Left lung (tissue), 10 donors: ENCODE results near the gene BHLHE40. TPM values are rescaled to one million over a fixed set of nuclear protein-coding genes. Genes with fewer than 3 reads are reported as not detected.

ENCODE experiments used
- ATAC-seq: fragments of 200-7000 bp; cut with Tn5 transposase; one replicate; pipeline ENCODE4 v1.9.1; 2020; ENCODE audit warnings: moderate library complexity
- DNase-seq, 4 donors: peaks; one replicate each; pipeline ENCODE4 v3.0.0-alpha.2; 2013 to 2020
- H3K27ac ChIP-seq, 2 donors: fragments of 200-600 bp; sonication (generic) in 1 of 2; one replicate each; pipeline versions ENCODE4 v1.5.0 to v1.8.0; 2020 to 2021
- H3K27me3 ChIP-seq, 2 donors: fragments of 200-600 bp; sonication (generic) in 1 of 2; one replicate each; pipeline versions ENCODE4 v1.5.0 to v1.8.0; 2020 to 2021
- H3K36me3 ChIP-seq, 2 donors: fragments of 200-600 bp; sonication (generic) in 1 of 2; one replicate each; pipeline versions ENCODE4 v1.5.0 to v1.8.0; 2020 to 2021
- H3K4me1 ChIP-seq, 2 donors: fragments of 200-600 bp; one replicate each; pipeline ENCODE4 v1.8.0; 2021
- H3K4me3 ChIP-seq, 2 donors: fragments of 200-600 bp; sonication (generic) in 1 of 2; one replicate each; pipeline versions ENCODE4 v1.5.0 to v1.8.0; 2020 to 2021; ENCODE audit warnings: mild to moderate bottlenecking in 1 of 2
- H3K9me3 ChIP-seq, 2 donors: fragments of 200-600 bp; sonication (generic) in 1 of 2; one replicate each; pipeline versions ENCODE4 v1.5.0 to v1.8.0; 2020 to 2021
- intact Hi-C, 2 donors: fragments of 100-400 bp; cut with DNase I; formaldehyde crosslinking; loops; one replicate each; pipeline versions ENCODE4 v1.11.2 to v1.14.2; 2022
- polyA plus RNA-seq, 6 donors: library from polyadenylated mRNA; unstranded; fragments of 120-200 nt; gene quantifications; one replicate each; pipeline ENCODE4 v1.2.1, GENCODE V29; 2013; ENCODE audit not compliant: insufficient read length in 6 of 6
- total RNA-seq, 2 donors: library from RNA; stranded (reverse); fragmentation: NEBNext Ultra II Directional; extraction: Animal tissue kit (Norgen Biotek cat#: 25700); gene quantifications; one replicate each; pipeline ENCODE4 v1.2.1, GENCODE V29; 2021
- TF ChIP-seq, protein P1 (sequence below), 2 donors: fragments of 200-600 bp; sonication (generic) in 1 of 2; IDR thresholded peaks; one replicate each; pipeline versions ENCODE4 v1.5.0 to v1.8.0; 2021; ENCODE audit warnings: antibody characterized with exemption in 2 of 2
- donor health status: DM: no; HTN: yes; CAD: no.
- donor health status: DM: no; HTN: no; CAD: no.

BHLHE40 gene
- total and polyA plus RNA-seq, 8 donors = 17.9 to 97.5 (median 27.3) TPM

DNA sequence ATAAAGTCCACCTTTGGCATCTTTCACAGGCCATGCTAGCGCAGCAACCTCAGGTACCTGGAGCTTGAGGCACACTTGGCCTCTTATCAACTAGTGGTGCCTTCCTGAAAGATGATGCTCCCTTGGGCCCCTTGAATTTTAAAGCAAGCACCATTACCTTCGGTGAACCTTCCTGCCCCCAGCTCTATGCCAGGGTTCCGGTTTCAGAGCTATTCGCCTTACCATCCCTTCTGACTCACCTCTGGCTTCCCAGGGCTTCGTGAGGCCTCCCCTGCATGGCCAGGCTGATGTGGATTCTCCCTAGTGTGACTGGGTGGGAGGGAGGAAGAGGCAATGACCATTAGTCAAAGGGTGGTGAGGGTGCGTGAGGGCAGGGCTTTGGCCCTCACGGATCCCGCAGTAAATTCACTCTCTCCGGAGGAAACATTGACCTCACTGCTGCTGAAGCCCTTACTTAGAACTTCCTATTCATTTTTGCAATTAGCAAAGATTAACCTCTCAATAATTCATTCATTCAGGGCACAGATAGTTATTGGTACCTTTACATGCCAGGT, 16.3 kb downstream of the BHLHE40 start:
- DNase-seq (no peak), ATAC-seq (peak; percentile 17)
- no peaks in the 10 kb centered on the region for H3K36me3 ChIP-seq
- H3K27ac ChIP-seq = no peak overlapping the region
- intact Hi-C loops = no loop called here
- H3K4me3 ChIP-seq = no peak overlapping the region
- TF ChIP-seq, protein P1, sequence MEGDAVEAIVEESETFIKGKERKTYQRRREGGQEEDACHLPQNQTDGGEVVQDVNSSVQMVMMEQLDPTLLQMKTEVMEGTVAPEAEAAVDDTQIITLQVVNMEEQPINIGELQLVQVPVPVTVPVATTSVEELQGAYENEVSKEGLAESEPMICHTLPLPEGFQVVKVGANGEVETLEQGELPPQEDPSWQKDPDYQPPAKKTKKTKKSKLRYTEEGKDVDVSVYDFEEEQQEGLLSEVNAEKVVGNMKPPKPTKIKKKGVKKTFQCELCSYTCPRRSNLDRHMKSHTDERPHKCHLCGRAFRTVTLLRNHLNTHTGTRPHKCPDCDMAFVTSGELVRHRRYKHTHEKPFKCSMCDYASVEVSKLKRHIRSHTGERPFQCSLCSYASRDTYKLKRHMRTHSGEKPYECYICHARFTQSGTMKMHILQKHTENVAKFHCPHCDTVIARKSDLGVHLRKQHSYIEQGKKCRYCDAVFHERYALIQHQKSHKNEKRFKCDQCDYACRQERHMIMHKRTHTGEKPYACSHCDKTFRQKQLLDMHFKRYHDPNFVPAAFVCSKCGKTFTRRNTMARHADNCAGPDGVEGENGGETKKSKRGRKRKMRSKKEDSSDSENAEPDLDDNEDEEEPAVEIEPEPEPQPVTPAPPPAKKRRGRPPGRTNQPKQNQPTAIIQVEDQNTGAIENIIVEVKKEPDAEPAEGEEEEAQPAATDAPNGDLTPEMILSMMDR (IDR thresholded peaks at IDR 0.05) = no peak
- H3K27me3 ChIP-seq = no peaks in the 10 kb centered on the region
- H3K4me1 ChIP-seq = peaks cover 0 to 23% of the 10 kb centered on the region in 2 donors
- H3K9me3 ChIP-seq = no peaks in the 10 kb centered on the region

DNA sequence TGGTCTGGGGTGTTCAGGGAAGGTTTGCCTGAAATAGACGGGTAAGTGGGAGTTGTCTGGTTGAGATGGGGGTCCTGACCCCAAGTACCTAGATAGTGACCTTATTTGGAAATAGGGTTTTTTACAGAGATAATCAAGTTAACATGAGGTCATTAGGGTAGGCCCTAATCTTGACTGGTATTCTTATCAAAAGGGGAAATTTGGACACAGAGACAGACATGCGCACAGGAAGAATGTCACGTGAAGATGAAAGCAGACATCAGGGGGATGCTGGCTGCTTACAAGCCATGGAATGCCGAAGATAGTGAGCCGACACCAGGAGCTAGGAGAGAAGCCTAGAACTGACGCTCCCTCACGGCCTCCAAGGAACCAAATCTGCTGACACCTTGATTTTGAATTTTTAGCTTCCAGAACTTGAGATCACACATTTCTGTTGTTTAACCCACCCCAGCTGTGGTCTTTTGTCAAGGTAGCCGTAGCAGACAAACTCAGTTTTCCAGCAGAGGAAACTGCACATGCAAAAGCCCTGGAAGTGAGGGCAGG, 17.1 kb downstream of the BHLHE40 start:
- TF ChIP-seq, protein P1 (IDR thresholded peaks at IDR 0.05) = no peak
- Histone ChIP-seq H3K4me3 (no peak overlapping the region), H3K27me3 (no peaks in the 10 kb centered on the region), H3K36me3 (no peaks in the 10 kb centered on the region), H3K4me1 (peaks cover 0 to 23% of the 10 kb centered on the region in 2 donors), H3K9me3 (no peaks in the 10 kb centered on the region), H3K27ac (no peak overlapping the region)
- ATAC-seq (no peak), DNase-seq (no peak)
- intact Hi-C loops = no loop called here

GRCh38 chr3:4996771-4997291, 17.6 kb downstream of the BHLHE40 start:
- intact Hi-C loops = no loop called here
- ATAC-seq (no peak), DNase-seq (no peak)
- H3K9me3 ChIP-seq = no peaks in the 10 kb centered on the region
- no peaks in the 10 kb centered on the region for H3K27me3 ChIP-seq
- no peak overlapping the region for H3K4me3 ChIP-seq
- TF ChIP-seq, protein P1 (IDR thresholded peaks at IDR 0.05) = no peak
- H3K27ac ChIP-seq = no peak overlapping the region
- H3K36me3 ChIP-seq = no peaks in the 10 kb centered on the region
- H3K4me1 ChIP-seq = peaks cover 0 to 23% of the 10 kb centered on the region in 2 donors

DNA sequence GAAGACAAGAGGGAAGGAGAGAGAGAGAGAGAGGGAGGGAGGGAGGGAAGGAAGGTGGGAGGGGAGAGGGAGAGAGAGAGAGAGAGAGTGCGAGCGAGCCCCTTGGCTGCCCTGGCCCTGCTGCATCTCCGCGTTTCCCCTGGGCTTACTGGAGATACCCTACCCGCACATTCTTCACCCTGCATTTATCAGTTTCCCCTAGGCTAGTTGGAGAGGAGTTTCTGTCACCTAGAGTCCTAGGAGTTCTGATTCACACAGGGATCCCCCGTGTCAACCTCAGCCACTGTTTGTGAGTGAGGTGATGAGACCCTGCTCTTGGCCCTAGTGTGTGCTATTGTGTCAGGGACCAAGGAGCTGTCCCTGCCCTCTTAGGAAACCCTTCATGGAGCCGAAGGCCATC, 18.7 kb downstream of the BHLHE40 start:
- DNase-seq (no peak), ATAC-seq (no peak)
- Histone ChIP-seq H3K36me3 (no peaks in the 10 kb centered on the region), H3K4me1 (peaks cover 0 to 23% of the 10 kb centered on the region in 2 donors), H3K27ac (no peak overlapping the region), H3K9me3 (no peaks in the 10 kb centered on the region), H3K27me3 (no peaks in the 10 kb centered on the region), H3K4me3 (no peak overlapping the region)
- TF ChIP-seq, protein P1 (IDR thresholded peaks at IDR 0.05) = no peak
- intact Hi-C loops = no loop called here

GRCh38 chr3:4999531-5000184, 20.4 kb downstream of the BHLHE40 start:
- Histone ChIP-seq H3K27ac (no peak overlapping the region), H3K4me3 (no peak overlapping the region), H3K36me3 (no peaks in the 10 kb centered on the region), H3K27me3 (no peaks in the 10 kb centered on the region), H3K9me3 (no peaks in the 10 kb centered on the region), H3K4me1 (peaks cover 0 to 10% of the 10 kb centered on the region in 2 donors)
- no peak for DNase-seq
- TF ChIP-seq, protein P1 (IDR thresholded peaks at IDR 0.05) = no peak
- no peak for ATAC-seq
- intact Hi-C loops = no loop called here
